Cortex of kidney (tissue), 1 donor: ENCODE measurements around the gene ADCY2.

Experiments
- DNase-seq: peaks from one replicate; lab custom pipeline; 2025; lab: John Stamatoyannopoulos, UW

ADCY2 gene

GRCh38 chr5:7395947-7396712 is at the start of gene ADCY2:
ADCY2 (plus strand) TSS chr5:7396138; CDS start chr5:7396297, 159 bp downstream.
- DNase-seq: no peak

- no peak for DNase-seq
Measured at GRCh38 chr5:7347377-7347776, 48.6 kb upstream of the ADCY2 start.

DNA sequence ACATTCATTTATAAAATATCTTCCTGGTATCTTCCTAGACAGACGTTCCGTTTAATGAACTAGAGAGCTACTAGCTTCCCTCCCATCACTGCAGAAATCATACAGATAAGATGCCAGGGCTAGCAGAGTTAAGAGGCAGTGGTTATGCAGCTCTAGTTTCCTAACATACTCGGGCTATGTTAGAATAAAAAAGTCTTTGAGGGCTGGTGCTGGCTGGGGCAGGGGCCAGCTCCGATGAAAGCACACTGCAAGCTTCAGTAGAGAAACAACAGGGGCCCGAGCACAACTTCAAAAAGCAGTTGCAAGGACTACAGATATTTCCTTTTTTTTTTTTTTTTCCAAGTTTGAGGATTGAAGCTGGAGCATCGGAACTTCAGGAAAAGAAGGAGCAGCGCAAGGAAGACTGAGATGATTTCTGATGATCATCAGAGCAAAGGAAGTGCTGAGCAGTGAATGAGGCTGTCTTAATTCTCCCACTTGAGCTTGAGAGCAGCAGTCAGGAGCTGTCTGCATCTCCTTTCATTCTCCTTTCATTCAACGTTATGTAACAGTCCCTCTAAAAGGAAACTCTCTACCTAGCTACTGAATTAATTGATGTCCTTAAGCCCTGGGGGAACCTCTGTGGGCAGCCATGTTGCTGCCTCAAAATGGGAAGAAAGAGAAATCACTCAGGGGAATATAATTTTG is 47.6 kb upstream of the ADCY2 start:
- DNase-seq: no peak

GRCh38 chr5:7361593-7361992 is 34.3 kb upstream of the ADCY2 start:
- DNase-seq: no peak

DNA sequence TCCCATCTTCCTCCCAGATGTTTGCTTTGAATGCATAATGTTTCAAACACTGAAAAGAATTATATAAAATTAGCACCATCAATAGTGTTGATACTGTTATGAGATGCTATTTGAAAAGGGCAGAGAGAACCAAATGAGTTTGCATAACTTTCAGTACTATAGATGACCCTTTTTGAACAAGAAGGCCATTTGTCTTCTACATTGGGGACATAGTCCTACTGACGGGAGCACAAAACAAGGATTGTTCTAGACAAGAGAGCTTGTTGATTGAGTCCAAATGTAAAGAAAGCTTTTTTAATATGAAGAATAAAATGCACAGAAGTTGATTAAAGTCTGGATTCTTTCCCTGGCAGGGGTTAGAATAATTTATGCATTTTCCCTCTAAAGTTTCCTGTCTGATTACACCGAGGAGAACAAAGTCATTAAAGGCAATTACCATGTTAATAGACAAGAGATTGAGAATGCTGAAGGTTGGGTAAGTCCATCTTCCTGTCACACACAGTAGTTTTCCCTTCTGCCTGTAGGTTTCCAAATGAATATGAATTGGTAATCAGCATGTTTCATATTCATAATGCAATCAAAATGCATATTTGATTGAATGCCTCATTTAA is 32.8 kb upstream of the ADCY2 start:
- DNase-seq: no peak

DNA sequence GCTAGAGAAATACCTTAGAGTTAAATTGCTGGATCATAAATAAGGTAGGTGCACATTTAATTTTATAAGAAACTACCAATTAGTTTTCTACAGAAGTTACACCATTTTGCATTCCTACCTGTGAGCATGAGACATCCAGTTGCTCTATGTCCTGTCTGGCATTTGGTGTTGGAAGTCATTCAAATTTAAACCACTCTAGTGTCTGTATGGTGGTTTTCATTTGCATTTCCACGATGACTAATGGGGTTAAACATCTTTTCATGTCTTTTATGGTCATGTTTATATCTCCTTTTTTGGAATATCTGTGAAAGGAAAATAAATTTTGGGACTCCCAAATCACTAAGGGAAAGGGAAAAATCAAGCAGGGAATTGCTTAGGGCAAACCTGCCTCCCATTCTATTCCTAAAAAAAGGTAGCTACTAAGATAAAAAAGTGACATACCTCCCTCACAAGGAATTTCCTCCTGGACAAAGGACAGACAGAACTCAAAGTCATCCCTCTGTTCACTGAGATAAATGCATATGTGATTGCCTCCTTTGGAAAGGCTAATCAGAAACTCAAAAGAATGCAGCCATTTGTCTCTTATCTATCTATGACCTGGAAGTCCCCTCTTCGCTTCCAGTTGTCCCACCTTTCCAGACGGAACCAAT is 31.6 kb upstream of the ADCY2 start:
- DNase-seq: no peak

DNA sequence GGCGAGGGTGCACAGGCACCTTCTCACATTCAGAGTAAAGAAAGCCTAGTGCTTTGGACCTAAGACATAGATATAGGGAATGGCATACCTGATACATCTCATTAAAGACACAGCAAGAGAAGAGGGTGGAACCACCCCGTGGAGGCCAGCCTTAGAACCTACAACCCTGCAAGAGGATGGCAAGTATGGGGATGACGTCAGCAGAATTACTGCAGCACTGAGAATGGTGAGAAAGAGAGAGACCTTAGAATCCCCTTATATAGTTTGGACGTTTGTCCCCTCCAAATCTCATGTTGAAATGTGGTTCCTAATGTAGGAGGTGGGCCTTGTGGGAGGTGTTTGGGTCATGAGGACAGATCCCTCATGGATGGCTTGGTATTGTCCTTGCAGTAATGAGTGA is 28.2 kb upstream of the ADCY2 start:
- no peak for DNase-seq

GRCh38 chr5:7372399-7372798 is 23.5 kb upstream of the ADCY2 start:
- no peak for DNase-seq

- no peak for DNase-seq
Measured at GRCh38 chr5:7374186-7374585, 21.8 kb upstream of the ADCY2 start.

DNA sequence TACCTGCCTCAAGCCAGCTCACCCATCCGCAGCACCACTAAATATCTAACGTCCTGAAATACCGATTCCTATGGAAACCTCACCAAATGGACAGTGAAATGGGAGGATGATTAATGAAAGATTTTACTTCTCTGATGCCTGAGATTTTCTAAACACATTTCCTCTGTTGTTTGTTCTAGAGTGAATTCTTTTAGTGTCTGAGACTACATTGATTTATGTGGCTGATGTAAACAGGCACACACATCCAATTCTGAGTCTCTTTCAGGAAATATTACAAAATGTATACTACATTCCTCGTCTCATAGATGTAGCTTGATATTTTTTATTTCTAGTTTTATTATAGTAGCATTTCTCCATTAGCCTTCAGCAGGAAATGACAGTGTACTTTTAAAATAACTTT is 20.5 kb upstream of the ADCY2 start:
- DNase-seq: no peak

- DNase-seq: no peak
Measured at GRCh38 chr5:7376871-7377270, 19.1 kb upstream of the ADCY2 start.

GRCh38 chr5:7377761-7378160 is 18.2 kb upstream of the ADCY2 start:
- DNase-seq: no peak

DNA sequence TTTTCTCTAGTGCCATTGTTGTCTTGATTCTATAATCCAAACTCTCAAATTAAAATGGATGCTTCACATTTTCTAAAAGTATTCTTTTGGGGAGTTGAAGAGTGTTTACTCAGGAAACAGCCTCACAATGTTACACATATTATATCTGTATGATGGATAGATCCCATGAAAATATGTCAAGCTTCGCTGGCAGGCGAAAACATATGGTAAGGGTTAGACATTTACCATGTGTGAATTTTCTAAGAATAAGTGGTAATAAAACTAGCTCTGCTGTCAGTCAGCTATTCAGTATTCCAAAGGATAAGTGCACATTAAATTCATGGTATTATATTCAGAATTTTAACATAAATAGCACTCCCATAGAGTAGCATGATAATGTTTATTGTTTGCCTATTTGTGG is 13.3 kb upstream of the ADCY2 start:
- DNase-seq: no peak

GRCh38 chr5:7385681-7386080 is 10.3 kb upstream of the ADCY2 start:
- DNase-seq: no peak

- DNase-seq: no peak
Measured at GRCh38 chr5:7388553-7388952, 7.4 kb upstream of the ADCY2 start.

DNA sequence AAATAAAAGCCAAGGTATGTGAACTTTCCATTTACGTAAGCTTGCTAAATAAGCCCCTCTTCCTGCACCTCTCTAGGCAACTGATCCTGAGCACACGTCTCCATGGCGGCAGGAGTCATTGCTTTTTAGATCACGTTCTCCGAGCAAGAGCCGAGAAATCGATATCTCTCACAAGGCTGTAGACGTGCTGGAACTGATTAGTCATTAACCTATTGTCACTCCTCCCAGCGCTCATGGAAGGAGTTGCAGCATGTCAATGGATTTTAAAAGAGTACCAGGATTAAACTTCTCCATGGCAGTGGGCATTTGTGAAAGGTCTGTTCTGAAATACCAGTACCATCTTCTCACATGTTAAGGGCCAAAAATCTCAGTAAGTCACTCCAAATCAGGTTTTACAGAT is 4.7 kb upstream of the ADCY2 start:
- no peak for DNase-seq

- no peak for DNase-seq
Measured at GRCh38 chr5:7391814-7392692, 3.9 kb upstream of the ADCY2 start.

DNA sequence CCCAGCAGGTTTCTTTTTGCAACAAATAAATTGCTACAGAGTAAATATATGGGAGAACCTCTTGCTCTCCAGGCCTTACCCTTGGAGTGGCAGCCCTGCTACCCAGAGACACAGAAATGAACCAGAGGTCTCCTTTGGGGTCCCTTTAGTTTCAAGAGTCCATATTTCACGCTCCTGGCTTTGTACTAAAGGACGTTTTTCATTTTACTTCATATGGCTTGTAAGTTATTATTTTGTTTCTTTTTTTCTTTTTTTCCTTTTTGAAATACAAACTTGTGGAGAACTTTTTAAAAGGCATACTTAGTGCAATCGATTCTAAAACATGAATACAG is 3.3 kb upstream of the ADCY2 start:
- no peak for DNase-seq

DNA sequence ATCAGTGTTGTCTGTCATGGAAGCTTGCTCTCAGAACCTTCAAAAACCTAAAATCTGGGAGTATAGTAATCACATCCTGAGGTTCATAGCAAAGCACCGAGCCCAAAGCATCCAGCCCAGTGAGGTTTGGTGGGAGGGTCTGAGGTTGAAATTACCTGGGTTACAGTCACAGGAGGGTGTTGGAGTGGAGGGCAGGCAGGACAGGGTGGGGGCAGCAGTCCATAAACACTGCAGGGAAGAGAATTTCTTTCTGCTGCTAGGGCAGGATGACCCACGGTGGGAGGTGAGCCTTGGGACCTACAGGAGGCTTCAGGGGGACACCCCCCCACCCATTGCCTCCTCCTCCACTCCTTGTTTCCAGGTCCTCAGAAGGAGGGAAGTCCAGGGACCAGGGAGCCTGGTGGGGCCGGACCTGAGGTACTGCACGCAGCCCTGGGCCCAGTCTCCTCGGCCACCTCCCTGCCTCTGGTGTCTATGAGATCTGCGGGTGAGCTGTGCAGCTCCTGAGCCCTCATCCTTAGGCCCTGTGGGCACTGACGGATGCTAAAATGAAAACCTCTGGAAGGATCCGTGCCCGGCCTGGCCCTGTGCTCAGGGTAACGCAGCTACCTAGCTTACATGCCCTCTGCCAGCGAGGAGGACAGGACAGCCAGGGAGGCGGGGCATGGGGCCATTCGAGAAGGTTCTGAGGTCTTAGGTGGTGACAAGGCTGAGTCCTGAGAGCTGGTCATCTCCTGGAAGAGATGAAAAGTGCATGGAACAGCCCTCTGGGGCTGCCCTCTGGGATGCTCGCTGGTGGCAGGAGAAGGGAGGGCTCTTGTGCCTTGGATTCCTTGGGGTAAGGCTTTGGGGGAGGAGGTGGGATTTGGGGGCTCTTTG is 1.8 kb upstream of the ADCY2 start:
- DNase-seq: no peak

- DNase-seq: no peak
Measured at GRCh38 chr5:7394889-7395431, 978 bp upstream of the ADCY2 start.
